ENCODE measurements around the gene PERM1. TPM values are rescaled to one million over a fixed set of nuclear protein-coding genes. Genes with fewer than 3 reads are reported as not detected.

The PERM1 gene
- total and polyA plus RNA-seq, 2 of the 13 experiments (the other 11 are each of a cell fraction or from before 2014, with no cell fraction given), result 0.04 to 0.29 TPM

GRCh38 chr1:995665-996633 is 14.1 kb upstream of the PERM1 start (continued):
- no peak for TF ChIP-seq KIAA2018 (CRISPR knock-in tag; IDR thresholded peaks at IDR 0.05; ENCODE audit: borderline replicate concordance)
- peak; percentile 50; the same call in 1 of the 2 replicates for TF ChIP-seq ZFY (CRISPR knock-in tag; IDR thresholded peaks at IDR 0.05)
- no peak for TF ChIP-seq GFI1 (CRISPR knock-in tag; IDR thresholded peaks at IDR 0.05; ENCODE audit: borderline replicate concordance)
- TF ChIP-seq SIN3A (IDR thresholded peaks at IDR 0.05; ENCODE audit: borderline replicate concordance, low read depth, low read length), result no peak
- TF ChIP-seq U2AF1 (optimal IDR thresholded peaks at IDR 0.05; ENCODE audit: low read depth, low read length), result no peak
- no peak for TF ChIP-seq GATAD1 (CRISPR knock-in tag; IDR thresholded peaks at IDR 0.05)
- TF ChIP-seq CEBPG (CRISPR knock-in tag; IDR thresholded peaks at IDR 0.05), result no peak
- TF ChIP-seq AGO2 (optimal IDR thresholded peaks at IDR 0.05; ENCODE audit: low read depth, low read length), result peak; percentile 49
- no peak for TF ChIP-seq SOX6 (IDR thresholded peaks at IDR 0.05)
- peak; percentile 39; the same call in 1 of the 2 replicates for TF ChIP-seq SOX6 (CRISPR knock-in tag; IDR thresholded peaks at IDR 0.05)
- TF ChIP-seq FOXC1 (CRISPR knock-in tag; IDR thresholded peaks at IDR 0.05; ENCODE audit: borderline replicate concordance), result no peak
- no peak for TF ChIP-seq NFE2L2 (IDR thresholded peaks at IDR 0.05; ENCODE audit: low read length)
- peak; percentile 62 for TF ChIP-seq AGO1 (IDR thresholded peaks at IDR 0.05; ENCODE audit: low read depth, low read length, poor library complexity, severe bottlenecking)
- peak; percentile 15; the same call in 1 of the 2 replicates for TF ChIP-seq FOSL2 (CRISPR knock-in tag; IDR thresholded peaks at IDR 0.05)
- no peak for TF ChIP-seq AHDC1 (CRISPR knock-in tag; IDR thresholded peaks at IDR 0.05; ENCODE audit: borderline replicate concordance)
